ENCODE data around the gene RASGEF1C.

Gene RASGEF1C

DNA sequence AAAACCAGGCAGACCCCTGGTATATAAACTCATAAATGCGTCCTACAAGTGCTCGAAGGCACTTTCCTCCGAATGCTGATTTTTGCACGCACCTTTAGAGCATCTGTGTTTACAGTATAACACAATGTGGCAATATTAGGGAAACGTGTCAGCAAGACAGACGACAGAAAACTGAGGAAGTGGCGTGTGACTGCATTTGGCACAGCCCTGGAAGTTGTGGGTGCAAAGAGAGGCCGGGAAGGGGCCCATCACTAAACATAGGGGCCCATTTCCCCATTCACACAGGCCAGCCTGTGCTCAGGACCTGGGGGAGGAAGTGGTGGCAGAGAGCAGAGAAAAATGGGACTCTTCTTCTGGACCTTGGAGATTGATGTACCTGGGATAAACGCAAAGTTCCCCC, 48.2 kb downstream of the RASGEF1C start:
- no peak for DNase-seq (ENCODE audit: low read depth in 1 of 2, low spot score in 1 of 2)

DNA sequence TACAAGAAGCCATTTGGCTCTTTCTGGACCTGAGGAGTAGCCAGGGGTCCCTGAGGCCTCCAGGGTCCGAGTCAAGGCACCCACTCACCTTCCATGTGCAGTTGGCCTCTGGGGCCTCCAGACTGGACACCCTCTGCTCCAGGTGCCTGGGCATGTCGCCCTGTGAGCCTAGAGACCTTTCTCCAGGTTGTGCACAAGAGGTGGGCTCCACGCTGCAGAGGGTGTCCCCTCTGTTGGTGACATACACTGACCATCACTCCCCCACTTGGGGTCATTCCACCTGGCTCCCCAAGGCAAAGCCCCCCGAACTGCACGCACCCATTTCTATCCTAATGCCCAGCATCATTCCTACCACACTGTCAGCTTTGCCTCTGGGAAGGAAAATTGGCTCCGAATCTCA, 48.8 kb downstream of the RASGEF1C start:
- no peak for DNase-seq (ENCODE audit: low read depth in 1 of 2, low spot score in 1 of 2)

- DNase-seq (ENCODE audit: low read depth in 1 of 2, low spot score in 1 of 2), result no peak
These were observed 49.3 kb downstream of the RASGEF1C start for GRCh38 chr5:180159756-180160155.

DNA sequence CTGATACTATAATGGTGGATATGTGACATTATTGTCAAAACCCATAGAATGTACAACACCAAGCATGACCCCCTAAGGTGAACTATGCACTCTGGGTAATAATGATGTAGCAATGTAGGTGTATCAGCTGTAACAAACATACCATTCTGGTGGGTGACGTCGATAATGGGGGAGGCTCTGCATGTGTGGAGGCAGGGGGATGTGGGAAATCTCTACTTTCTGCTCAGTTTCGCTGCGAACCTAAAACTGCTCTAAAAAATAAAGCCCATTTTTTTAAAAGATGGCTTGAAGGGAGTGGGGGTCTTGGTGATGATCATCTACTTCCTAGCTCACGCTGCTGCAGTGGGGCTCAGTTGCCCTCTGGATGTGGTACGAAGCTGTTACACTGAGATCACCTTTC, 51.1 kb downstream of the RASGEF1C start:
- DNase-seq (ENCODE audit: low read depth in 1 of 2, low spot score in 1 of 2), result no peak

DNA sequence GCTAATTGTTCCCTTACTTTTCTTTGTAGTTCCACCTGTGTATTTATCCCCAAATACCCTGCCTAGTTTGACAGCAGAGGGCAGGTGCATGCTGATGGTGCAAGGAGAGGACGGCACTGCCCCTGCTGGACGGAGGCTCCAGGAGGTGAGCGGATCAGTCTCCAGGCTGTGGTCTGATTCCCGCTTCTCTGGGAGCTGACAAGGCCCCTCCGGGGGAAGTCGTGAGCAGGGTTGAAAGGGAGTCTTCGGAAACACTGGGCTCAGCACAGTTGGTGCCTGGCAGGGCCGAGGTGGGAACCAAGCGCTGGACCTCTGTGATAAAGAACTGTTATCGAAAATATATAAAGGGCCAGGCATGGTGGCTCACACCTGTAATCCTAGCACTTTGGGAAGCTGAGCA, 52.9 kb downstream of the RASGEF1C start:
- no peak for DNase-seq (ENCODE audit: low read depth in 1 of 2, low spot score in 1 of 2)

GRCh38 chr5:180155365-180155926, 53.6 kb downstream of the RASGEF1C start:
- DNase-seq (ENCODE audit: low read depth in 1 of 2, low spot score in 1 of 2), result no peak

GRCh38 chr5:180154821-180155364, 54.1 kb downstream of the RASGEF1C start:
- no peak for DNase-seq (ENCODE audit: low read depth in 1 of 2, low spot score in 1 of 2)

GRCh38 chr5:180153991-180154390, 55.0 kb downstream of the RASGEF1C start:
- DNase-seq (ENCODE audit: low read depth in 1 of 2, low spot score in 1 of 2), result no peak

- DNase-seq (ENCODE audit: low read depth in 1 of 2, low spot score in 1 of 2), result no peak
These were observed 55.9 kb downstream of the RASGEF1C start for GRCh38 chr5:180153099-180153498.

DNA sequence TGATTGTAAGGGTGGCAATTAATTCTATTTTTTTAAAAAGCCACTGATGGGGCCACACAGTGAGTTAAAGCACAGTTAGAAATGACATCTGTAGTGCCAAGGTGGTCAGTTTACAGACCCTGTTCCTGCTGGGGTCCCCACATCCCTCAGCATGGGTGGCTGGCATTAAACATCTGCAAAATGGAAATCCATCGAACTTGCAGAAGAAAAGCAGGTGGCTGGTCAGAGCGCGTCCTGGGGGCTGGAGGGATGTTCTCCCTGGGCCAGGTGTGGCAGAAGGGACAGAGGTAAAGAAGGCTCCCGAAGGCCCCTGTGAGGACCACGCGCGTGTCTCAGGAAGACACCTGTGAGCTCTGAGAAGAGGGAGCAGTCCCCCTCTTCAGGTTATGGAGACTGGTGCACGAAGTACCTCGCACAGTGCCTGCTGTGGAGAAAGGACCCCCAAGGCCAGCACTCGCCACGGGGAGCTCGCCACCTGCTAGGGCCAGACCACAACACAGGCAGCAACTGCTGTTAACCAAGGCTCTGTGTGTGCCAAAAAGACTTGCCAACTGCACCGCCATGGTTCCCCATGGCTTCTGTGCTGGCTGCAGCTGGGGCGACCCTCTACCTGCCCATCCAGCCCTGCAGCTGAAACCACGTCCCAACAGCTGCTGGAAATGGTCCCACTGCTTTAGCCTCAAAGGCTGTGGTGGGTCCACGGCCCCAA, 65.2 kb downstream of the RASGEF1C start:
- DNase-seq (ENCODE audit: low read depth in 1 of 2, low spot score in 1 of 2), result no peak

- no peak for DNase-seq (ENCODE audit: low read depth in 1 of 2, low spot score in 1 of 2)
These were observed 66.0 kb downstream of the RASGEF1C start for GRCh38 chr5:180142824-180143610.

- DNase-seq (ENCODE audit: low read depth in 1 of 2, low spot score in 1 of 2), result no peak
These were observed 66.8 kb downstream of the RASGEF1C start for GRCh38 chr5:180142021-180142765.

DNA sequence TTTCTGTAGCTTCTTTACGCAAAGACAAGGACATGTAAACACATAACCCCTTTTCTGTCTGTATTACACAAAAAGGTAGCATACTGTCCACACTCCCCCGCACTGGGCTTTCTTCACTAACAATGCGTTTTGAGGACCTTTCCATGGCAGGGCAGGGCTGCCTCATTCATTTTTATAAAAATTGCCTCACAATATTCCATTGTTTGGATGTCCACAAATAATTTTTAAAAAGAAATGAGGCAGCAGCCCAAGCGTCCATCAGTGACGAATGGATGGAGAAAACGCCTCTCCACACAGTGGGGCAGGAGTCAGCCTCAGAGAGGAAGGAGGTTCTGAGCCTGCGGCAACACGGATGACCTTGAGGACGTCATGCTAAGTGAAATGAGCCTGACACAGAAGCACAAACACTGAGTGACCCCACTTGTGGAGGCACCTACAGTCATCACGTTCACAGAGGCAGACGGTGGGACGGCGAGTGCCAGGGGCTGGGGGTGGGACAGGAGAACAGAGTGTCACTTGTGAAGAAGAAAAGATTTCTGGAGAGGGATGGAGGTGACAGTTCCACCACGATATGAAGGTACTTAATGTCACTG, 67.8 kb downstream of the RASGEF1C start:
- no peak for DNase-seq (ENCODE audit: low read depth in 1 of 2, low spot score in 1 of 2)

DNA sequence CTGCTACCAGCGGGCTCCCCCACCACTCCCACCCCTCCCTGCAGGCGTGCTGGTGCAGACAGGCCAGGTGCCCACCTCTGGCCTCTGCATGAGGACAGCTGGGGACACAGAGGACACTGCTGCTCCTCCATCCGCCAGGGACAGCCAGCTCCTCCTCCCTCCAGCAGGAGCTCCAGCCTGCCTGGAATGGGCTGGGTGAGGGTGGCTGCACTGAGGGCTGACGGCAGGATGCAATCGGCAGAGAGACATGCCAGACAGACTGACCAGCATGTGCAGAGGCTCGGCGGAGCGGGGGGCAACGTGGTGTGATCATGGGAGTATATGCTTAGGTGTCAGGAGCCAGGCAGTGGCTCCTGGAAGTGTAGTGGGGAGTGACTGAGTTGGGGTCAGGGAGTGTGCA, 68.4 kb downstream of the RASGEF1C start:
- no peak for DNase-seq (ENCODE audit: low read depth in 1 of 2, low spot score in 1 of 2)

DNA sequence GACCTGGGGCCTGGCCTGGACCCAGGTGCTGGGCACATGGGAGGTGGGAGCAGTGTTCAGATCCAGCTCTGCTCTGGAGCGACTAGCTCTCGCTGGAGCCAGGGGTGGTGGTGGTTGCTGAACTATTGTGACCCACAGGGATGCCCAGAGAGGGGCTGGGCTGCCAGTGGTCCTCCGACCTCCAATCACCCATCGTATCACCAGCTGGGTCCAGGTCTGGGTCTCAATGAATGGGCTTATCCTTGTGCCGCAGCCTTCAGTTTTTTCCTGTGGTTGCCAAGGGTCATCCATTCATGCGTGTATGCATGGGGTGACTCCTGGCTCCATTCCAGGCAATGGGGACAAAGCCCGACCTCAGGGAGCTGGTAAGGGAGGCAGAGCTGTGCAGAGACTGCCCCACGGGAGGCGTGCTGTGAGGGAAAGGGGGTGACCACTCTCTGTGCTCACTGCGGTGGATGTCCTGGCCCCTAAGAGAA, 68.9 kb downstream of the RASGEF1C start:
- DNase-seq (ENCODE audit: low read depth in 1 of 2, low spot score in 1 of 2), result no peak

GRCh38 chr5:180139731-180140055, 69.3 kb downstream of the RASGEF1C start:
- DNase-seq (ENCODE audit: low read depth in 1 of 2, low spot score in 1 of 2), result no peak

- no peak for DNase-seq (ENCODE audit: low read depth in 1 of 2, low spot score in 1 of 2)
These were observed 69.9 kb downstream of the RASGEF1C start for GRCh38 chr5:180138976-180139730.

GRCh38 chr5:180138214-180138975, 70.6 kb downstream of the RASGEF1C start:
- DNase-seq (ENCODE audit: low read depth in 1 of 2, low spot score in 1 of 2), result no peak

DNA sequence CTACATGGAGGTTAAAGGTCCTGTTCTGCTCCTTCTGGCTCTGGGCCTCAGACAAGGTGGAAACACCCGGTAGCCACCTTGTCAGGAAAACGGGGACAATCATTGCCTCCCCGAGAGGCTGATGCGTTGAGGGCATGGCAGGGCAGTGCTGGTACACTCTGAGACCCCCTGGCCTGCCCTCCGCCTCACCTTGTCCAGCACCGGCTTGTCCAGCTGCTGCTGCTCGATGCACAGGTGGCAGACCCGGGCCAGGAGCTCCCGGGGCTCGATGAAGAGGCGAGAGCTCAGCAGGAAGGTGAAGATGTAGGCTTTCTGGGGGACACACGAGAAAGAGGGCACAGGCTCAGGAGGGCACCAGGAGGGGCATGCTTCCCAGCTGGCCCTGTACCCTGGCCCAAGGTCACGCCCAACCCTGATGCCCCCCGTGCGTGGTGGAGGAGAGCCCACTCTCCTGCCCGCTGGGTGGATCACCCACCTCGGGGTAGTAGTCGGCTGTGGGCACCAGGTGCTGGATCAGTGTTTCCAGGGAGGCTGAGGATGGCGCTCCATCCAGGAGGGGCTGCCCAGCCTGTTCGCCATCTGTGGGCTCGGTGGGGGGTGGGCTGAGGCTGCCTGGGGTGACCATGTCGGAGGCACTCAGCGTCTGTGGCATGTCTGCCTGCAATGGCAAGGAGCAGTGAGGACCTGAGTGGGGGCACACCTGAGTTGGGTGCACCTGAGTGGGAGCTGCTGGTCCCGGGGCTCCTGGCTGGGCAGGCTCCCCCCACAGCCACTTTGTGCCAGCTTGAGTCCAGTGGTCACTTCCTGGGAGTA, 71.4 kb downstream of the RASGEF1C start:
- DNase-seq (ENCODE audit: low read depth in 1 of 2, low spot score in 1 of 2), result no peak
